ENCODE results near the gene MT1B. TPM values are rescaled to one million over a fixed set of nuclear protein-coding genes. Genes with fewer than 3 reads are reported as not detected.

MT1B gene
- polyA plus RNA-seq, 1 donor from 2014 or later = not detected

- Histone ChIP-seq H3K27me3 (ENCODE audit: insufficient read depth, low read depth, low read length) (peaks cover 75% of the 10 kb centered on the region), H3K9me3 (ENCODE audit: low read length) (no peaks in the 10 kb centered on the region), H3K4me3 (ENCODE audit: low read length) (peak overlapping the region; percentile 65), H3K36me3 (ENCODE audit: insufficient read depth, low read length) (no peaks in the 10 kb centered on the region), H2AFZ (ENCODE audit: low read depth, low read length) (no peak overlapping the region), H3K9me2 (ENCODE audit: insufficient read depth, low read length) (no peaks in the 10 kb centered on the region), H4K20me1 (ENCODE audit: insufficient read depth) (no peaks in the 10 kb centered on the region), H3K9ac (ENCODE audit: low read length) (no peak overlapping the region), H3K79me2 (replicated peaks; ENCODE audit: insufficient read depth, low read length) (no peaks in the 10 kb centered on the region), H3F3A (ENCODE audit: insufficient read depth, low read length, poor library complexity, severe bottlenecking) (no peaks in the 10 kb centered on the region), H3K4me2 (ENCODE audit: low read length) (no peak overlapping the region), H3K27ac (ENCODE audit: low read length) (no peak overlapping the region)
- no peak for TF ChIP-seq REST (IDR thresholded peaks at IDR 0.05; ENCODE audit: borderline replicate concordance)
- no peak for TF ChIP-seq POLR2AphosphoS5 (IDR thresholded peaks at IDR 0.05)
- no peak for TF ChIP-seq CTCF (IDR thresholded peaks at IDR 0.05; ENCODE audit: poor library complexity, severe bottlenecking)
- TF ChIP-seq EZH2 (IDR thresholded peaks at IDR 0.05; ENCODE audit: borderline replicate concordance, insufficient read depth, low read length, poor library complexity, severe bottlenecking) = no peak
- no peak for TF ChIP-seq TAF1 (IDR thresholded peaks at IDR 0.05; ENCODE audit: low read depth)
- no peak for TF ChIP-seq SMC3 (conservative IDR thresholded peaks at IDR 0.05; ENCODE audit: poor library complexity)
- no peak for TF ChIP-seq MXI1 (conservative IDR thresholded peaks at IDR 0.05; ENCODE audit: poor library complexity, severe bottlenecking)
- no peak for TF ChIP-seq RAD21 (conservative IDR thresholded peaks at IDR 0.05)
- TF ChIP-seq EP300 (conservative IDR thresholded peaks at IDR 0.05; ENCODE audit: poor library complexity, severe bottlenecking) = no peak
Measured at GRCh38 chr16:56625943-56626654, 25.6 kb upstream of the MT1B start.

GRCh38 chr16:56626685-56627084, 25.0 kb upstream of the MT1B start:
- no peak overlapping the region for H3K9ac ChIP-seq (ENCODE audit: low read length)
- no peak overlapping the region for H3K4me3 ChIP-seq (ENCODE audit: low read length)
- H3K36me3 ChIP-seq (ENCODE audit: insufficient read depth, low read length) = no peaks in the 10 kb centered on the region
- TF ChIP-seq CTCF (IDR thresholded peaks at IDR 0.05; ENCODE audit: poor library complexity, severe bottlenecking) (no peak), REST (IDR thresholded peaks at IDR 0.05; ENCODE audit: borderline replicate concordance) (no peak), EZH2 (IDR thresholded peaks at IDR 0.05; ENCODE audit: borderline replicate concordance, insufficient read depth, low read length, poor library complexity, severe bottlenecking) (no peak), POLR2AphosphoS5 (IDR thresholded peaks at IDR 0.05) (no peak), RAD21 (conservative IDR thresholded peaks at IDR 0.05) (no peak)
- H3K9me3 ChIP-seq (ENCODE audit: low read length) = no peaks in the 10 kb centered on the region
- H4K20me1 ChIP-seq (ENCODE audit: insufficient read depth) = no peaks in the 10 kb centered on the region
- H2AFZ ChIP-seq (ENCODE audit: low read depth, low read length) = no peak overlapping the region
- no peaks in the 10 kb centered on the region for H3F3A ChIP-seq (ENCODE audit: insufficient read depth, low read length, poor library complexity, severe bottlenecking)
- H3K27ac ChIP-seq (ENCODE audit: low read length) = no peak overlapping the region
- H3K27me3 ChIP-seq (ENCODE audit: insufficient read depth, low read depth, low read length) = peaks cover 81% of the 10 kb centered on the region
- H3K4me2 ChIP-seq (ENCODE audit: low read length) = no peak overlapping the region
- H3K79me2 ChIP-seq (replicated peaks; ENCODE audit: insufficient read depth, low read length) = no peaks in the 10 kb centered on the region
- H3K9me2 ChIP-seq (ENCODE audit: insufficient read depth, low read length) = no peaks in the 10 kb centered on the region
